HG03095 (cell line): ENCODE measurements around the gene PHF13.

ENCODE experiments used
- ATAC-seq: cut with Tn5 transposase; IDR thresholded peaks from one replicate; pipeline ENCODE4 v1.9.1; 2021; ENCODE audit warnings: moderate library complexity; ENCODE audit not compliant: unreplicated experiment

The PHF13 gene

GRCh38 chr1:6613361-6614018 lies at the start of gene PHF13:
PHF13 (plus strand) TSS chr1:6613731; CDS start chr1:6614067, 336 bp downstream.
- peak; percentile 88 for ATAC-seq

- ATAC-seq = no peak
Measured at GRCh38 chr1:6569033-6569432, 44.5 kb upstream of the PHF13 start.

- no peak for ATAC-seq
Measured at GRCh38 chr1:6570100-6570499, 43.4 kb upstream of the PHF13 start.

GRCh38 chr1:6570987-6571386 lies 42.5 kb upstream of the PHF13 start:
- ATAC-seq = no peak

GRCh38 chr1:6572653-6573383 lies 40.7 kb upstream of the PHF13 start:
- no peak for ATAC-seq

- no peak for ATAC-seq
Measured at GRCh38 chr1:6574025-6574620, 39.4 kb upstream of the PHF13 start.

- no peak for ATAC-seq
Measured at GRCh38 chr1:6574818-6575217, 38.7 kb upstream of the PHF13 start.

GRCh38 chr1:6577831-6578525 lies 35.6 kb upstream of the PHF13 start:
- ATAC-seq = no peak

GRCh38 chr1:6578624-6579373 lies 34.7 kb upstream of the PHF13 start:
- ATAC-seq = no peak

GRCh38 chr1:6579374-6580118 lies 34.0 kb upstream of the PHF13 start, which contains the start of gene ZBTB48:
ZBTB48 (plus strand) TSS chr1:6579994; CDS start chr1:6580610, 616 bp downstream.
- peak; percentile 95 for ATAC-seq

GRCh38 chr1:6580119-6580592 lies 33.4 kb upstream of the PHF13 start:
- ATAC-seq = no peak

- no peak for ATAC-seq
Measured at GRCh38 chr1:6580593-6581409, 32.7 kb upstream of the PHF13 start.

GRCh38 chr1:6581561-6582305 lies 31.8 kb upstream of the PHF13 start:
- ATAC-seq = no peak

GRCh38 chr1:6582370-6582769 lies 31.2 kb upstream of the PHF13 start:
- no peak for ATAC-seq

- no peak for ATAC-seq
Measured at GRCh38 chr1:6584126-6585080, 29.1 kb upstream of the PHF13 start.

GRCh38 chr1:6585081-6585722 lies 28.3 kb upstream of the PHF13 start:
- ATAC-seq = no peak

- no peak for ATAC-seq
Measured at GRCh38 chr1:6585841-6586240, 27.7 kb upstream of the PHF13 start.
